Brain microvascular endothelial cell (primary cell): ENCODE measurements around the gene ZNF232.

Experiments
- DNase-seq: peaks from one replicate; pipeline ENCODE4 v3.0.0-alpha.2; 2020
- H3K27ac ChIP-seq: fragments of 250-450 bp; sonication (Bioruptor Pico); 2 replicates; pipeline ENCODE4 v1.5.1; 2020; ENCODE audit warnings: mild to moderate bottlenecking, moderate library complexity
- H3K27me3 ChIP-seq: fragments of 250-450 bp; sonication (Bioruptor Pico); replicated peaks from 2 replicates; pipeline ENCODE4 v1.5.1; 2020; ENCODE audit warnings: mild to moderate bottlenecking
- H3K36me3 ChIP-seq: fragments of 250-450 bp; sonication (Bioruptor Pico); replicated peaks from 2 replicates; pipeline ENCODE4 v1.5.1; 2020; ENCODE audit warnings: mild to moderate bottlenecking
- H3K4me3 ChIP-seq: 2 replicates; pipeline ENCODE4 v1.5.1; 2011; ENCODE audit warnings: low read depth, mild to moderate bottlenecking, control low read depth, low read length, moderate library complexity
- CTCF ChIP-seq: IDR thresholded peaks from 2 replicates; pipeline ENCODE4 v1.5.1; 2011; ENCODE audit warnings: low read depth, mild to moderate bottlenecking, moderate library complexity, low read length, control low read depth, inconsistent platforms; ENCODE audit errors: missing control alignments
- in situ Hi-C: cut with HindIII; loops from 2 replicates; pipeline ENCODE4 v1.10.0; 2017; ENCODE audit warnings: low sequenced_read_pairs, low pct_ligation_motif_present

ZNF232 gene

DNA sequence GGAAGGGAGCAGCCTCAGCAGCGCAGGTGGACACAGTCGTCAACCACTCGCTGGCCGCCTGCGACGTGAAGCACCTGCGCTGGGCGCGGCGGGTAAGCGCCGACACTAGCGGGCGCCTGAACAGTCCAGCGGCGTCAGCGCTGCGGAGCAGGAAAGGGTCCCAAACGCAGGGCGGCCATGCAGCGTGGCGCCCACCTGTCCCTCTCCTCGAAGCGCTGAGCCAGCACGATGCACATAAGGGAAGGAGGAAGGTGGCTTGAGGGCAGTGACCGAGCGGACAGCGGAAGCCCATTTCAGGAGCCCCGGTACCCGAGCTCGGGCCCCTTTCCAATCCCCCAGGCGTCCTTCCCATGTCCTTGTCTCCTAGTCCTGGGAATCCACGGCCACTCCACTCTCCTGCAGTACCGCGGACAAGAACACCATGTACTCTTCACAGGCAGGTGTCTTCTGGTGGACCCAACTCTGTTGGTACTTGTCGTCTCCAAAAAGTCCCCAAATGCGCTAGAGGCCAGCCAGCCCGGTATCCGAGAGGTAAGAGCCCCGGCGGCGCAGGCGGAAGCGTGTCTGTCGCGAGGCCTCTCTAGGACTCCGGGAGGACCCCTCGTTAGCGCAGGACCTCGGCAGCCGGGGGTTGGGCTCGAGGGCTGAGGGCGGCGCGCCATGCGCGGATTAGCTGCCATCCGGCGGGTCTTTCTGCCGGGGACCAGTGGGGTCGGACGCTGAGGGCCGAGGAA, 14.4 kb downstream of the ZNF232 start:
- DNase-seq: no peak
- no peaks in the 10 kb centered on the region for H3K27me3 ChIP-seq
- no peaks in the 10 kb centered on the region for H3K36me3 ChIP-seq
- in situ Hi-C loops: no loop called here
- no peak overlapping the region for H3K4me3 ChIP-seq
- no peak for TF ChIP-seq CTCF
- H3K27ac ChIP-seq: no peak overlapping the region

DNA sequence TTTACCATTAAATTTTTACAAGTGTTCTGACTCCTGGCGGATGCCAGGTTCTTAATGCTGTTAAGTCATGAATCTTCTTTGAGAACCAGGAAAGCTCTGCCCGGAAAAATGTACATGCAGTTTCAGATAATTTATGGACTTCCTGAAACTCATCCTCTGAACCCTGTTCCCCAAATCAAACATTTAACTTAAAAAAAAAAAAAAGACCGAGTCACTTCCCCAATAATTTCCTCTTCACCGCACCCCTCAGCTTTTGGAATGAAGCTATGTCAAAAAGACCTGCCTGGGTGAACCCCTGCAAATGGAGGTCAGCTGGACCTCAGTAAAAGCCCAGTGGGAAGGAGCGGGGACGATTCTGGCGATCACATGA, 15.0 kb downstream of the ZNF232 start:
- in situ Hi-C loops: no loop called here
- H3K27ac ChIP-seq: no peak overlapping the region
- no peak overlapping the region for H3K4me3 ChIP-seq
- no peaks in the 10 kb centered on the region for H3K36me3 ChIP-seq
- no peaks in the 10 kb centered on the region for H3K27me3 ChIP-seq
- no peak for TF ChIP-seq CTCF
- no peak for DNase-seq

GRCh38 chr17:5092218-5093010, 19.3 kb downstream of the ZNF232 start:
- H3K27me3 ChIP-seq: no peaks in the 10 kb centered on the region
- in situ Hi-C loops: no loop called here
- no peak overlapping the region for H3K27ac ChIP-seq
- H3K36me3 ChIP-seq: no peaks in the 10 kb centered on the region
- no peak for DNase-seq
- no peak for TF ChIP-seq CTCF
- H3K4me3 ChIP-seq: no peak overlapping the region

DNA sequence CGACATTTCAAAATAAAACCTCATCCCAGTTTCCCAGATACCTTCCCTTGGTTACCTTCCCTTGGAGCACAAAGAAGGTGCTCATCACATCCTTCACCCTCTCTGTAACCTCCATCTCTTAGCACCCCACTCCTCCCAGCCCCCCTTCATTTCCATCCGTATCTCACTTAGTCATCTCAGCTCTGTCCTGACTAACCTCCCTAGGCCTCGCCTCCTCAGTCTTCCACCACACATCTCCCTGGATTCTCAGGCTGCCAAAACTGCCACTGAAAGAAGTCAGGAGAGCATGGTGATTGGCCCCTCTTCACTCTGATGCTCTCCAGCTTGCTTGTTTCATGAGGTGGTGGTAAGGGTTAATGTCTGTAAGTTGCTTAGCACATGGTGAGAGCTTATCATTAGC, 31.1 kb downstream of the ZNF232 start:
- Histone ChIP-seq H3K36me3 (no peaks in the 10 kb centered on the region), H3K27ac (no peak overlapping the region), H3K27me3 (no peaks in the 10 kb centered on the region), H3K4me3 (no peak overlapping the region)
- in situ Hi-C loops: no loop called here
- no peak for DNase-seq
- no peak for TF ChIP-seq CTCF

GRCh38 chr17:5078106-5079028, 33.3 kb downstream of the ZNF232 start, which contains the start of gene ZFP3:
Gene ZFP3 (plus strand): TSS chr17:5078467. CDS start chr17:5091505, 13,038 bp downstream.
- in situ Hi-C loops: no loop called here
- H3K27ac ChIP-seq: no peak within 1 kb of the TSS
- H3K36me3 ChIP-seq: no peaks in the 10 kb centered on the region
- H3K27me3 ChIP-seq: no peaks in the 10 kb centered on the region
- DNase-seq: peak; percentile 55
- TF ChIP-seq CTCF: peak; percentile 30
- peak within 1 kb of the TSS; percentile 68 for H3K4me3 ChIP-seq
